ENCODE measurements around the gene RBMXL3. TPM values are rescaled to one million over a fixed set of nuclear protein-coding genes. Genes with fewer than 3 reads are reported as not detected.

The RBMXL3 gene
- total RNA-seq (2014; rRNA removed): not detected in 2 replicates
- Bru-seq, nascent RNA: not detected
- BruChase-seq, experiment 1, labeled RNA remaining after a 6-hour chase: not detected
- BruChase-seq, experiment 2, labeled RNA remaining after a 2-hour chase: not detected
- long read RNA-seq: 0 reads

DNA sequence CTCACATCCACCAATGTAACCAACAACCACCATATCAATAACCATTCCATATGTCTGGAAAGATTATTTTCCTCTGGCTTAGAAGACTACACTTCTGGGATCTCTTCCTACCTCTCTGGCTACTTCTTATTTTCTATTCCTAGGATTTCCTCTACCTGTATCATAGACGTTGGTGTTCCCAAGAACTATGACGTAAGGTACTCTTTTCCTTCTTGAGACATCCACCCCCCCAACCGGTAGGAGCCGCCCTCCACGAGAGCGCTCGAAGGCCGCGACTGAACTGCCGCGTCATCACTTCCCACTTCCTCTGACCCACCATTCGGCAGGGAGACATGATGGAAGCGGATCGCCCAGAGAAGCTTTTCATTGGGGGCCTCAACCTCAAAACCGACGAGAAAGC, at the start of gene RBMXL3:
RBMXL3 (plus strand) TSS at position 301 of the 400 bp plus-strand sequence; CDS start at position 333, 32 bp downstream.
- no TSS peak for BruUV-seq (replicated peaks)
- TF ChIP-seq, protein P1, sequence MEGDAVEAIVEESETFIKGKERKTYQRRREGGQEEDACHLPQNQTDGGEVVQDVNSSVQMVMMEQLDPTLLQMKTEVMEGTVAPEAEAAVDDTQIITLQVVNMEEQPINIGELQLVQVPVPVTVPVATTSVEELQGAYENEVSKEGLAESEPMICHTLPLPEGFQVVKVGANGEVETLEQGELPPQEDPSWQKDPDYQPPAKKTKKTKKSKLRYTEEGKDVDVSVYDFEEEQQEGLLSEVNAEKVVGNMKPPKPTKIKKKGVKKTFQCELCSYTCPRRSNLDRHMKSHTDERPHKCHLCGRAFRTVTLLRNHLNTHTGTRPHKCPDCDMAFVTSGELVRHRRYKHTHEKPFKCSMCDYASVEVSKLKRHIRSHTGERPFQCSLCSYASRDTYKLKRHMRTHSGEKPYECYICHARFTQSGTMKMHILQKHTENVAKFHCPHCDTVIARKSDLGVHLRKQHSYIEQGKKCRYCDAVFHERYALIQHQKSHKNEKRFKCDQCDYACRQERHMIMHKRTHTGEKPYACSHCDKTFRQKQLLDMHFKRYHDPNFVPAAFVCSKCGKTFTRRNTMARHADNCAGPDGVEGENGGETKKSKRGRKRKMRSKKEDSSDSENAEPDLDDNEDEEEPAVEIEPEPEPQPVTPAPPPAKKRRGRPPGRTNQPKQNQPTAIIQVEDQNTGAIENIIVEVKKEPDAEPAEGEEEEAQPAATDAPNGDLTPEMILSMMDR (conservative IDR thresholded peaks at IDR 0.05; ENCODE audit: low read depth, low read length): no peak
- TF ChIP-seq EZH2 (IDR thresholded peaks at IDR 0.05; ENCODE audit: low read length, unreplicated experiment) (no peak), EZH2phosphoT487 (IDR thresholded peaks at IDR 0.05; ENCODE audit: borderline replicate concordance, low read length) (no peak)
- intact Hi-C loops (cut with micrococcal nuclease): no loop called here

DNA sequence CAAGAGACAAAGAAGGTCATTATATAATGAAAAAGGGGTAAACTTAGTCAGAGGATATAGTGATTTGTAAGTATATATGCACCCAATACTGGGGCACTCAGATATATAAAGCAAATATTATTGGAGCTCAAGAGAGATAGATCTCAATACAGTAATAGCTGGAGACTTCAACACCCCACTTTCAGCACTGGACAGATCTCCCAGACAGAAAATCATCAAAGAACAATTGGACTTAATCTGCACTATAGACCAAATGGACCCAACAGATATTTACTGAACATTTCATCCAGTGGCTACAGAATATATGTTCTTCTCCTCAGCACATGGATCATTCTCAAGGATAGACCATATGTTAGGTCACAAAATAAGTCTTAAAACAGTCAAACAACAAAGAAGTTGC, 47.2 kb upstream of the RBMXL3 start:
- Histone ChIP-seq H3K9ac (ENCODE audit: low read length) (no peak overlapping the region), H3K9me2 (replicated peaks; ENCODE audit: low read length) (no peaks in the 10 kb centered on the region), H4K20me1 (ENCODE audit: low read length) (no peaks in the 10 kb centered on the region), H3F3A (ENCODE audit: low read length, unreplicated experiment) (no peaks in the 10 kb centered on the region), H3K27me3 (ENCODE audit: low read length) (no peaks in the 10 kb centered on the region), H2AFZ (ENCODE audit: low read length) (no peak overlapping the region), H3K9me3 (ENCODE audit: low read length) (no peaks in the 10 kb centered on the region), H3K79me2 (ENCODE audit: low read length) (no peaks in the 10 kb centered on the region), H3K4me2 (ENCODE audit: low read length) (no peak overlapping the region), H3K4me1 (ENCODE audit: insufficient read depth, low read length) (0 out of 2 replicates have a peak, but pooled peaks cover 8% of the 10 kb centered on the region), H3K27ac (ENCODE audit: low read length) (no peak overlapping the region), H3K4me3 (ENCODE audit: low read length) (no peak overlapping the region), H3K36me3 (ENCODE audit: low read depth, low read length) (no peaks in the 10 kb centered on the region)
- CTCF ChIA-PET: no interaction called here
- POLR2A ChIA-PET (ENCODE audit: unreplicated experiment): no interaction called here
- DNase-seq (no peak), ATAC-seq (no peak)
- BruUV-seq (replicated peaks): no TSS peak
- TF ChIP-seq EZH2 (IDR thresholded peaks at IDR 0.05; ENCODE audit: low read length, unreplicated experiment): no peak
- no peak for TF ChIP-seq EZH2phosphoT487 (IDR thresholded peaks at IDR 0.05; ENCODE audit: borderline replicate concordance, low read length)
- TF ChIP-seq, protein P1 (conservative IDR thresholded peaks at IDR 0.05; ENCODE audit: low read depth, low read length): no peak
- intact Hi-C loops (cut with micrococcal nuclease): loop anchor here (10.0 kb wide), 1 partner anchor 127 kb away; the partner anchor contains the start of gene IL13RA2

More for the DNA sequence above, at the start of gene RBMXL3:
- DNase-seq: no peak
- ChIA-PET POLR2A (ENCODE audit: unreplicated experiment) (no interaction called here), CTCF (no interaction called here)
- Histone ChIP-seq H3K36me3 (ENCODE audit: low read depth, low read length) (no peaks in the 10 kb centered on the region), H3K9me3 (ENCODE audit: low read length) (no peaks in the 10 kb centered on the region), H2AFZ (ENCODE audit: low read length) (no peak within 1 kb of the TSS), H3K9ac (ENCODE audit: low read length) (no peak within 1 kb of the TSS), H3F3A (ENCODE audit: low read length, unreplicated experiment) (no peaks in the 10 kb centered on the region), H3K4me3 (ENCODE audit: low read length) (no peak within 1 kb of the TSS), H3K4me1 (ENCODE audit: insufficient read depth, low read length) (no peaks in the 10 kb centered on the region), H3K27me3 (ENCODE audit: low read length) (no peaks in the 10 kb centered on the region), H3K9me2 (replicated peaks; ENCODE audit: low read length) (no peaks in the 10 kb centered on the region), H3K79me2 (ENCODE audit: low read length) (no peaks in the 10 kb centered on the region), H3K4me2 (ENCODE audit: low read length) (no peak within 1 kb of the TSS), H4K20me1 (ENCODE audit: low read length) (no peaks in the 10 kb centered on the region), H3K27ac (ENCODE audit: low read length) (no peak within 1 kb of the TSS)
- ATAC-seq: no peak

DNA sequence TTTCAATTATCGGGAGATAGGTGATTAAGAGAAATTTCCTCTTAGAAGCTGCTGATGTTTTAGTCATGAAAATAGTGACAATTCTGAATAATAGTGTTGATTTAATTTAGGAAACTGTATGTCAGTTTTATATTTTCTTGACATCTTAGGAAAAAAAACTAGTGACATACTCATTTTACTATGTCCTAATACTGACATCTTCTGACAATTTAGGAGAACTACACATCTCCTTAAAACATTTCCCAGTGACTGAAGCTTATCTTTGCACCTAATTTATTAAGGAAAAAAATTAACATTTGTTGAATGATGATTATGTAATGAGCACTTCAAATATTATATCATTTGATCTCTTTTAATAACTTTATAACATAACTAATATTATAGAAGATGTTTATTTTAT, 42.0 kb upstream of the RBMXL3 start:
- ChIA-PET POLR2A (ENCODE audit: unreplicated experiment) (no interaction called here), CTCF (interaction anchor here (1.3 kb wide), 1 partner anchor 521 kb away, joined by 5 read pairs; no protein-coding TSS in a partner anchor)
- ATAC-seq (no peak), DNase-seq (peak; percentile 57)
- no peaks in the 10 kb centered on the region for H3K27me3 ChIP-seq (ENCODE audit: low read length)
- intact Hi-C loops (cut with micrococcal nuclease): loop anchor here (1.0 to 10.0 kb wide), 4 partner anchors 132 to 536 kb away; partner anchors contain the start of gene IL13RA2
- TF ChIP-seq, protein P1 (conservative IDR thresholded peaks at IDR 0.05; ENCODE audit: low read depth, low read length): peak; percentile 67
- no peak for TF ChIP-seq EZH2phosphoT487 (IDR thresholded peaks at IDR 0.05; ENCODE audit: borderline replicate concordance, low read length)
- H3K4me3 ChIP-seq (ENCODE audit: low read length): no peak overlapping the region
- H3K9me2 ChIP-seq (replicated peaks; ENCODE audit: low read length): no peaks in the 10 kb centered on the region
- H3K9ac ChIP-seq (ENCODE audit: low read length): no peak overlapping the region
- H3K9me3 ChIP-seq (ENCODE audit: low read length): no peaks in the 10 kb centered on the region
- H3F3A ChIP-seq (ENCODE audit: low read length, unreplicated experiment): no peaks in the 10 kb centered on the region
- H3K4me2 ChIP-seq (ENCODE audit: low read length): no peak overlapping the region
- BruUV-seq (replicated peaks): no TSS peak
- no peaks in the 10 kb centered on the region for H4K20me1 ChIP-seq (ENCODE audit: low read length)
- no peaks in the 10 kb centered on the region for H3K4me1 ChIP-seq (ENCODE audit: insufficient read depth, low read length)
- H3K27ac ChIP-seq (ENCODE audit: low read length): no peak overlapping the region
- no peaks in the 10 kb centered on the region for H3K36me3 ChIP-seq (ENCODE audit: low read depth, low read length)
- no peak overlapping the region for H2AFZ ChIP-seq (ENCODE audit: low read length)
- no peaks in the 10 kb centered on the region for H3K79me2 ChIP-seq (ENCODE audit: low read length)
